NCI-H1694 (cell line): Measurements from ENCODE around the gene THAP7.
A peak's percentile ranks its signal among the peaks of the same experiment; 100 is the strongest.

Source experiments
- DNase-seq: peaks from one replicate; lab custom pipeline; 2025; lab: John Stamatoyannopoulos, UW

THAP7 gene

DNA sequence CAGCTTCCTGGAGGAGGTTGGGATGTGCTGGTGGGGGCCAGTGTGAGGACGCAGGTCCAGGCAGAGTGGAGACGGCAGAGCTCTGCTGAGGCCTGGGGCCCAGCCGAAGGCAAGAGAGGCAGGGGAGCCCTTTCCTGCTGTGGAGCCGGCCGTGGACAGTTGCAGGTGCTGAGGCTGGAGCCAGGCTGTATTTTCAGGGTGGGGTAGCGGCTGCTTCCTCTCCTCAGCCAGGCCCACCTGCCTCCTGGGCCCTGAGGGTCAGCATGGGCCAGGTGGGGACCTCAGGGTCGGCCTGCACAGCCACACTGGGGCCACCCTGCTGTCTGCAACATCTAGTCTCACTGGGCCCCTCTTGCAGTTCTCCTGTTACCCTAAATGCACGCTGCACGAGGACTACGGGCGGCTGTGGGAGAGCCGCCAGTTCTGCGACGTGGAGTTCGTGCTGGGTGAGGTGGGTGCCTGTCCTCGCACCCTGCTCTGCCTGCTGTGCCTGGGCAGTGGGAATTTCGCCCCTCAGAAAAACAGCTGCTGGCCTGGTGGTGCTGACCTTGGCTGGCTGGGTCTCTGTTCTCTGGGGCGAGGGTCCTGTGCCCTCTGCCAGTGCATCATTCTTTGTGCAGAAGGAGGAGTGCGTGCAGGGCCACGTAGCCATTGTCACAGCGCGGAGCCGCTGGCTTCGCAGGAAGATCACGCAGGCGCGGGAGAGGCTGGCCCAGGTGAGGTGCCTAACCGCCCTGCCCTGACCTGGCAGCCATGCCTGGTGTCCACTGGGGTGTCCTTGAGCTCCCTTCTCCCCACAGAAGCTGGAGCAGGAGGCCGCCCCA is 8.4 kb downstream of the THAP7 start:
- DNase-seq = no peak

DNA sequence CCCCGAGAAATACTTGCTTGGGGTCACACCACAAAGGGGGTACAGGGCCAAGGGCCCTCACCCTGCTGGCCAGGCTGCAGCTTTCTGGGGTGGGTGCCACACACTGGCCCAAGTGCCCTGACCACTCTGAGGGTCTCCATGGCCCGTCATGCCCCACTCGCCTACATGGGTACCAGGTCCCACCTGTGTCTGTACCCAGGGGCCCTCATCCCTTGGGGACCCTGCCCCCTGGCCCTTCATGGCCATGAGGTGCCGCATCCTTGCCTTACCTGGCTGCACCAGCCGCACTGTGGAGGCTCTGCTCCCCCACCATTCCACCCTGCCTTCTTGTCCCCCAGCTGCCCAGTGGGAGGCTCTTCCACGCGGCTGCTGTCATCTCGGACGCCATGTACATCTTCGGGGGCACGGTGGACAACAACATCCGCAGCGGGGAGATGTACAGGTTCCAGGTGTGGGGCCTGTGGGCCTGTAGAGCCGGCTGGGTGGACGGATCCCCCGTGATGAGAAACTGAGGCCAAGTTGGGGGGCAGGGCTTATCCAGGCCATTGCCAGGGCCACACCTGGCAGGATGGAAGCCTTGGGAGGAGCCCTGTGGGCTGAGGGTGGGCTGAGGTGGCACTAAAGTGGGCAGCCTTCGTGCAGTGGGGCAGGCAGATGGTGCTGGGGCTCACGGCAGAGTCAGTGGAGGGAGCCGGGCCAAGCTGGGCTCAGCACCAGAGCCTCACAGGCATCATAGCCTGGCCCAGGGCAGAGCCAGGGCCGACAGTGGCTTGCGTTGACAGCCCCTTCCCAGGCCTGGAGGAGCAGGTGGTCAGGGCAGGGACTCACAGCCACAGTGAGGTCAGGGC is 9.2 kb downstream of the THAP7 start:
- DNase-seq = no peak

DNA sequence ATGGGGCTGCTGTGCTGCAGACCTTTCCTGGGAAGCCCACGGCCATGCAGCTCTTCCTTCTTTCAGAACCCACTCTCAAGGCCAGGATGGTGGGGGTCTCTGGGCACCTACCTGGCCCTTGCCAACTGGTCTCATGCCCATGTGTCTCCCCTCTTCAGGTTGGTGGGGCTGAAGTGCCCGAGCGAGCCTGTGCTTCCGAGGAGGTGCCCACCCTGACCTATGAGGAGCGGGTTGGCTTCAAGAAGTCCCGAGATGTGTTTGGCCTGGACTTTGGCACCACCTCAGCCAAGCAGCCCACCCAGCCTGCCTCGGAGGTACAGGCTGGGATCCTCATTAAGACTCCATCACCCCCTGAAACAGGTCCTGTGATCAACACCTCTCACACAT is 9.9 kb downstream of the THAP7 start:
- DNase-seq = no peak

DNA sequence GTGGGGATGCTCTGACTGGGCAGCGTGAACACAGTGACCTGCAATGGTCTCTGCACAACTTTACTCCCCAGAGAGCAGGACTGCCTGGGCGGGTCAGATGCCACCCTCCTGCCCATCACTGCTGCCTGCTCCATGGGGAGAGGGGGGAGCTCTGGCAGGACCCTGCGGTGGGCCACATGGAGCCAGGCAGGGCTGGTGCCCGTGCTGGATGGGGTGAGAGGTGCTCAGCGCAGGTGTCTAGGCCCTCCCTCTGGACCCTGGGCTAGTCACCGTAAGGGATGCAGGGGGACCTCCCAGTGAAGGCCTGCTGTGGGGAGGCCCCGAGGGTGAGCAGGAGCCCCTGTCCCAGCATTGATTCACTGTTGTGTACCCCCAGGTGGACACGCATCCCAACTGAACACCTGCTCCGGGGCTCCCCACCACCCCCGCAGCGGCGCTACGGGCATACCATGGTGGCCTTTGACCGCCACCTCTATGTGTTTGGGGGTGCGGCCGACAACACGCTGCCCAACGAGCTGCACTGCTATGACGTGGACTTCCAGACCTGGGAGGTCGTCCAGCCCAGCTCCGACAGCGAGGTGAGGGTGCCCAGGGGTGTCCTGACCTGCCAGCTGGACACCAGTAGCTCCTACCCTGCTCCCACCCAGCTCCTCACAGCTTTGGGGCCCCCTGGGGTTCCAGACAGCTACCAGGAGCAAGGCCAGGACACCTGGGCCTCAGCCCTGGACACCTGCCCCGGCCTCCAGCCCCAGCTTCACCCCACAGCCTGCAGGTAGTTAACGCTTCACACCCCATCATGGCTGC is 10.5 kb downstream of the THAP7 start:
- DNase-seq = no peak

DNA sequence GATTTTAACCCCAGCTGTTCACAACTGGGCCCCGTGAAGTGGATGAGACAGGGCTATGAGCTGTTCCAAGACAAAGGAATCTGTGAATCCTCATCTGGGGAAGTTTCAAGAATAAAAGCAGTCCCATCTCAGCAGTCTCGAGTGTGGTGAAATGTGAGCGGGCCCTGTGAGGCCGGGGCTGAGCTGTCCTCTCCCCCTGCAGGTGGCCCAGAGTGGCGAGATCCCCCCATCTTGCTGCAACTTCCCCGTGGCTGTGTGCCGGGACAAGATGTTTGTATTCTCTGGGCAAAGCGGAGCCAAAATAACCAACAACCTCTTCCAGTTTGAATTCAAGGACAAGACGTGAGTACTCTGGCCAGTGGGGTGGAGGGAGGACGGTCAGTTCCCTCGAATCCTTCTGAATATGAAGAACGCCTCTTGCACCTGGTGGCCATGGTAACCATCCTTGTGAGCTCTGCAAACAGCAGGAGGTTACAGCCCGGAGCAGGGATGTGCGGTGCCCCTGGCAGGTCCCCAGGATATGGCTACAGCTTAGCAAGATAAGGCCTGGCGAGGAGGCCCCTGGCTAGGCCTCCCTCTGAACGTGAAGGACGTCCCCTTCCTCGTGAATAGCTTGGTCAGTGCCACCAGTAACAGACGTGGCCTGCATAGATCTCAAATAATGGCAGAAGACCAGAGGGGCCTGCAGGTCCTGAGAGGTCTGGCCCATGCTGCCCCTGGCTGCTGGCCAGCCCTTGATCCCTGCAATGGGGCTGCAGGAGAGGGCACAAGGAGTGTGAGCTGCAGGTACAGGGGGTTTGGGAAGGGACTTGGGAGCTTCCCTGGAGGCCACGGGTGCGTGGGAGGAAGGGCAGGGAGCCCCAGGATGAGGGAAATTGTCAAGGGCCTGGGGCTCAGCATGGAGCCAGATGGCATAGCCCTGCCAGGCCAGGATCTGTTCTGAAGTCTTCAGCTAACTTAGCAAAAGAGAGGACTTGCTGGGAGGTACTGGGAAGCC is 11.4 kb downstream of the THAP7 start:
- DNase-seq = no peak

DNA sequence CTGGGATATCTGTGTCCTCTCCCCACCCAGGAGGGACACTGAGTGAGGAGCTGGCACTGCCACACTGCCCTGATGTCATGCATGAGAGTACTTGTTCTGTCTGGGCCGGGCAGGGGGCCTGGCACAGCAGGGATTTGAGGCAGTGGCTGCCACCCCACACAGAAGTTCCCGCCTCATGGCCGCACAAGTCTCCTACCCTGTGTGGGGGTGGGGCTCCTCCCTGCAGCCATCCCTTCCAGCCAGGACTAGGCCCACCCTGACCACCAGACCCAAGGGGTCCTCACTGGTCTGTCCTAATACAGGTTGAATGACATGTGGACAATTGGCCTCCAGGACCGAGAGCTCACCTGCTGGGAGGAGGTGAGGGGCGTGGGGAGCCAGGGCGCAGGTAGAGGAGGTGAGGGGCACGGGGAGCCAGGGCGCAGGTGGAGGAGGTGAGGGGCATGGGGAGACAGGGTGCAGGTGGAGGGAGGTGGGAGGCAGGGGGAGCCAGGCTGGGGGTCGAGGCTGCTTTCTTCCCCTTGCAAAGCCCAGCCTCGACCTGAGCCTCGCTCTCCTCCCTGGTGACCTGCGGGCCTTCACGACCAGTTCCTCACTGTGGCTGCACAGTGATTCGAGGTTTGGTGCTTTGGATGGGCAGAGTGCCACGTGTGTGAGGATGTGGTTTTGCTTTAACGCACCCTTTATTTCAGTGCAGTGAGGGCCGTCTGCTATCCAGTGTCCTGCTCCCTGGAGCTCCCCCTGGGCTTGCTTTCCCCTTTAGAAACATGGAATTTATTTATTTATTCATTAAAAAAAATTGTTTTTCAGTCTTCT is 12.4 kb downstream of the THAP7 start:
- no peak for DNase-seq

DNA sequence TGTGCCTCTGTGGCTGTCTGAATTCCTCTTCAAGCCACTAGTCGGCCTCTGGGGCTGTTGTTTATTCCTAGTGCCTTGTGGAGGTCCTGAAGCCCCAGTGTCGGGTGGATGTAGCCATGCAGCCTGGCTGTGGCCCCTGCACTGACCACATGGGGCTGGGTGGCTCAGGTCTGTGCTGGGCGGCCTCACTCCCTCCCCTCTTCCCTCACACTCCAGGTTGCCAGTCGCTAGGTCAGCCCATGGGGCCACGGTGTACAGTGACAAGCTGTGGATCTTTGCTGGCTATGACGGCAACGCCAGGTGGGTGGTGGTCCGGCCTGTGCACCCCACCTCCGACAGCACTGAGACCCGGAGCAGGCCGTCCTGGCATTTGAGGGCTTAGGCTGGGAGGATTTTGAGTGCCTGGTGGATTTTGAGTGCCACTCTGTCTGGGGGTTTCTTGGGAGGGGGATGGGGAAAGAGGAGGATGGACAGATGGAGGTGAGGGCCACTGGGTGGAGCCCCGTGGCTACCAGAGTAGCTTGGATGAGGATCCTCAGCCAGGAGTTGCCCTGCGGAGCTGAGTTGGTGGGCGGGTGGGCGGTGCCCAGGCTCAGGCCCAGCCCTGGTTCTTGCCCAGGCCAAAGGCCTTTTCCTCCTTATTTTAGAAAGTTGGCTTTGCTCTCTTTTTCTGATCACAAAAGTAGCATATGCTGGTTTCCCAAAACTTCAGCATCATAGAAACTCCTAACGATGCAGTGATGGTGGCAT is 13.2 kb downstream of the THAP7 start:
- DNase-seq = no peak

DNA sequence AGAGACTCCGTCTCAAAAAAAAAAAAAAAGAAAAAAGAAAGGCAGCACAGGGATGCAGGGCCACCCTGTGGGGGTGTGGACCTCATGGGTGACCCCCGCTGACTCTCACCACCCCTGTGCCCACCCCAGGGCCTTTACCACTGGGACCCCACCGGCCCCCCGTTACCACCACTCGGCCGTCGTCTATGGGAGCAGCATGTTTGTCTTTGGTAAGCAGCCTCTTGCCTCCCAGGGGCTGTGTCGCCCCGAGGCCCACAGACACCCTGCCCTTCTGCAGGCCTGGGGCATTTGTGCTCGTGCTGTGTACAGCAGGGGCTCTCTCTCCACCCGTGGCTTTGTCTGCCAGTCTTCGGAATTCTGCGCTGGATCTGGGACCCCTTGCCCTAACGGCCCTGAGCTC is 14.5 kb downstream of the THAP7 start:
- no peak for DNase-seq

DNA sequence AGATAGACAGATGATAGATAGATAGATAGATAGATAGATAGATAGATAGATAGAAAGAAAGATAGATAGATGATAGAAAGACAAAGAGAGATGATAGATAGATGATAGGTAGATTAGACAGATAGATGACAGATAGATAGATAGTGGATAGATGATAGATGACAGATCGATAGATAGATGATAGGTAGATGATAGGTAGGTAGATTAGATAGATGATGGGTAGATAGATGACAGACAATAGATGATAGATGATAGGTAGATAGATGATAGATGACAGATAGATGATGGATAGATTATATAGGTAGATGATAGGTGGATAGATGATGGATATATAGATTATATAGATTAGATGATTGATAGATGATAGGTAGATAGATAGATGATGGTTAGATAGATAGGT is 15.6 kb downstream of the THAP7 start:
- no peak for DNase-seq

DNA sequence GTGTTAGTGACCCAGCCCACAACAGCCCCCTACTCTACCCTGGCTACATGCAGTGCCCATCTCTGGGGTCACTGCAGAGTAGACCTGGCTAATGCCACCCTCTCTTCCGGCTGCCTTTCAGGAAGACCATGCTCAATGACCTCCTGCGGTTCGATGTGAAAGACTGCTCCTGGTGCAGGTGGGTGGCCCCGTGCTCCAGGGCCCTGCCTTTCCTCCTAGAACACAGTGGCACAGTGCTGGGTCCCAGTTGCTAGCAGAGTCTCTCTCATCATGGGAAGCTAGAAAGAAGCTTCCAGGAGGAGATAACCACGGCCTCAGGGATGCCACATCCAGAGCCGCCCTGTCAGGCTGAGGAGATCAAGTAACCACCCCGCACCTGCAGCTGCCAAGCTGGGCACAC is 16.2 kb downstream of the THAP7 start:
- DNase-seq = no peak

DNA sequence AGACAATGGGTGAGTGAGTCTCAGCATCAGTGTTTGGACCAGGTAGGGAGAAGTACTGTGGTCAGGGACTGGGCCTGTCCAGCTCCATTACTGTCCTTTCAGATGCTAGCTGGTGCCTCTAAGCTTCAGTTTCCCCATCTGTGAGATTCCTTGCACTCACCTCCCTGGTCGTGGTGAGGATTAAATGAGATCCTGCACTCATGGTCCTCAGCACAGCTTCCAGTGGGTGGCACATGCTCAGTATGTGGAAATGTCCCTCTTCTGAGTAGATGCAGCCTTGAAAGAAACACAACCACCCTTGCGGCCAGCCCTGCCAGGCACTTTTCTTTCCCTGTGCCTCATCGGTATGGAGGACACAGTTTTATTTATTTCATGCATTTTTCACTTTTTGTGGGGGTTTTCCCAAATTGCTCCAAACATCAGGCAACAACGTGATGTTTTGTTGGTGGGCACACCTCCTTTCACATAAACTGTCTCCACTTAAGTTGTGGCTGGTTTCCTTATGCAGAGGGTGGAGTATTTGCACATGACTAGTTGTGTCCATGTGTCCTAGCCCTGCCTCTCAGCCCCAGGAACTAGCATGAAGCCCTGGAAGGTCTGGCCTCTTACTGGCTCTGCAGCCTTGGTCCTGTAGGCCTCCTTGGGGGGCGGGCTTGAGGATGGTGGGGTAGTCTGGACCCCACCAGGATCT is 18.7 kb downstream of the THAP7 start:
- no peak for DNase-seq

DNA sequence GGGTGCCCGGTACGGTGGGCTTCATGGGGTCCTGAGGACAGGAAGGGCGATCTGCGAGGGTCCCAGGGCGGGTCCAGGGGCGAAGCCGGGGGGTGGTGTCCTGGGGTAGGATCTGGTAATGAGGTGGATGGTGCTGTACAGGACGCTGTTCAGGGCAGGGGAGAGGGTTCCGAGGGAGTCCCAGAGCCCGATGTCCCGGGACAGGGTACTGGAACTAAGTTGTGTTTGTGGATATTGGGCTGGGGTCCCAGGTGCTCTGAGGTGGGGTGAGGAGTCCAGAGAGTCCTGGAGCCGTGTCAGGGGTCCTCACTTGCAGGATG is 19.4 kb downstream of the THAP7 start:
- no peak for DNase-seq

DNA sequence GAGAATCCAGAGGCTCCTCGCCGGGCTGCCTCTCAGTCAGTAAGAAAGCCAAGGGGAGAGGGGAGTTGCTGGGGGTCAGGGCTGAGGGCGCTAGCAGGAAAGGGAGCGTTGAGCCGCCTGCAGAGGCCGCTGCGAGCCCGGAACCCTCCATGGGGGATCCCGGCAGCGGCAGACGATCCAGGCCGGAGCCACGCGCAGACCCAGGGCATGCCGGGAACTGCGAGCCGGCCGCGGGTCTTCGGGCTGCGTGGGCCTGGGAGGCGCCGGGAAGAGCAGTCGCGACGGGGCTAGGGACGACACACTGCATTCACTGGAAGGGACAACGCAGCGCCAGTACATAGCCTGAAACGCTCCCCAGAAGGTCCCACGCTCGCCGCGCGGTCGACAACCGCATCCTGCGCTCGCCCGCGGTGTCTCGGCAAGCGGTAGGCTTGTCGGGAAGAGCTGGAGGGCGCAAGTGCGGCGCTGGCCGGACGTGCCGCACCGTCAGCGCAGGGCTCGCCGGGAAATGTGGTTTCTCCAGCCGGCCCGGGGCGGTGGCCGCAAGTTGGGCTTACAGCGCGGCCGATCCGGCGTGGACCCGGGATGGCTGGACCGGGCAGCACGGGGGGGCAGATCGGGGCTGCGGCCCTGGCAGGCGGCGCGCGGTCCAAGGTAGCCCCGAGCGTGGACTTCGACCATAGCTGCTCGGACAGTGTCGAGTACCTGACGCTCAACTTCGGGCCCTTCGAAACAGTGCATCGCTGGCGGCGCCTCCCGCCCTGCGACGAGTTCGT is 19.9 kb downstream of the THAP7 start, which contains the start of gene LZTR1:
LZTR1 (plus strand) TSS at position 511 of the 776 bp plus-strand sequence; CDS start at position 586, 75 bp downstream.
- DNase-seq = peak; percentile 38

DNA sequence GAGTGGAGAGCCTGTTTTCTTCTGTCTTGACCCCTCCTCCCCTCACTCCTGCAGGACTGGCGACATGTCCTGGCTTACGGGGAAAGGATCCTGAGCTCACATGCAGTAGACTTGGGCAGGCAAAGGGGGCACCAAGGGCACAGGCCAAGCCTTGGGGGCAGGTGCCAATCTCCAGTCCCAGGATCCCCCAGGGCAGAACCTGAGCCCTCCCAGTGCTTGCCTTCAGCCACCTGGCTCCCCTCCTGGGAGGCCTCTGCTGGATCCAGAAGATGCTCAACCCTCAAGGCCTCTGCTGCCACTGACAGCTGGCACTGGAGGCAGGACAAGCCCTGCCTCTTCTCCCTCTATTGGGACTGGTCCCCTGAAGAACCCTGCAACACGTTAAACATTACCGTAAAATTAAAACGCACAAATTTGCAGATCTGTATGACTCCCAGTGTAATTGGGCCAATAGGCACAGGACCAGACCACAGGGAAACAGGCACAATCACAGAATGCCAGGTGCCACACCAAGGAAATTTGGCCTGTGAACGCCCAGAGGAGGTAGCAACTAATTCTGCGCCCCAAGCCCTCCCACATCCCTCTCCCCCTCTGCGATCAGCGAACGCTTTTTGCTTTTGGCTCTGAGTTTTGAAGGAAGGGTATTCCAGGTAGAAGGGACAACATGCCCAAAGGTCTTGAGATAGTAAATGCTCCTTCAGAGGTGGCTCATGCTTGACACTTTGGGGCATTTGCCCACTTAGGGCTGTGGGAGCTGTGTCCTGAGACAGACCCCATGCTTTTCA is 20.8 kb downstream of the THAP7 start:
- no peak for DNase-seq

DNA sequence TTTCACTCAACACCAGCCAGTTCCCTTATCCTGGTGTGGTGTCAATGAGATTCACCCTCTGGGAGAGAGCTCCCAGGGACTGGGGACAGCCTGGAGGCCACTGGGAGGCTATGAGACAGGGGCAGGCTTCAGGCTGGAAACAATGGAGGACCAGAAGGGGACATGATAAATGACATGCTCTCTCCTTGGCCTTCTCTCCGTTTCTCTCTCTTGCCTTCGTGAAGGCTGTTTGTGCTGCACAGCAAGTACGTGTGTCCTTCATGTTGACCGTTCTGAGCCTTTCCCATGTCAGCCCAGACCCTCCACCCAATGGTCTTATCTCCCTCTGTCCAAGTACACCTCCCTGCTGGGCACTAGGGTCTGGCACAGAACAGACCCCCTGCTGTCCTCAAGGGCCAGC is 21.4 kb downstream of the THAP7 start:
- no peak for DNase-seq

DNA sequence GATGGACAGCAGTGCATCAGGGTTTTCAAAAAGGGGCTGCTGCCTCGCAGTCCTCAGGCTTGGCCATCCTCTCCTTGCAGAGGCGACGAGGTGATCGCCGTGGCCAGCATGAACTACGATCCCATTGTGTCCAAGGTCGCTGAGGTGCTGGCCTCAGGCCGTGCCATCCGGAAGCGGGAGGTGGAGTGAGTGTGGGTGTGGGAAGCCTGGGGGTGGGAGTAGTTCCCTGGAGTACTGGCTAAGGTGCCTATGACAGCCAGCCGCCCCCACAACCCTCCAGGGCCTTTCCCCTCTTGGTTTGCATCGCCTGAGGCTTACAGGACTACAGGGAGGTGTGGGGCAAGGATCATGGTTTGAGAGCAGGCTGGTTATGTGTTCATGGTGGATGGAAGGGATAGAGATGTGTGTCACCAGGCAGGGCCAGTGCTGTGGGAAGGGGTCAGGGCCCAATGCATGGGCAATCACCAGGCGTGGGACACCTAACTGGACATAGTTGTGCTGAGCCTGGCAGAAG is 21.9 kb downstream of the THAP7 start:
- no peak for DNase-seq

DNA sequence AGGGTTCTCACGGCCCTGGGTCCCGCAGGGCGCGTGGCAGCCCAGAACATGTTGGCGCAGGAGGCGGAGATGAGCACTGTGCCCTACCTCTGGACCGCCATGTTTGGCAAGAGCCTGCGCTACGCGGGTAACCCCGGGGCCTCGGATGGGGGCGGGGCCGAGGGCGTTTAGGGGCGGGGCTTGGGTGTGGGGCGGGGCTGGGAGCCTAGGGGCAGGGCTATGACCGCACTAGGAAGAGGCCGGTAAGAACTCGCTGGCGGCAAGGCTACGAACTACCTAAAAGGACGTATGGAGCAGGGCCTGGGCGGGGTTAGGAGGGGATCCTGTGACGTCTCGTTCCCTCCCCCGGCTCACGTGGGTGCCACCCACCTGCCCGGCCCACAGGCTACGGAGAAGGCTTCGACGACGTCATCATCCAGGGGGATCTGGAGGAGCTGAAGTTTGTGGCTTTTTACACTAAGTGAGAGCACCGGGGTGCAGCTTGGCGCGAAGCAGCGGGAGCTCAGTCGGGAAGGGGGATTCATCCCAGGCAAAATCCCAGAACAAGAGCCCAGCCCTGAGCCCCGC is 22.6 kb downstream of the THAP7 start:
- no peak for DNase-seq
